Right renal pelvis (tissue), 4 donors: ENCODE measurements around the gene USP24. TPM values are rescaled to one million over a fixed set of nuclear protein-coding genes. Genes with fewer than 3 reads are reported as not detected.

Source experiments
- polyA plus RNA-seq, 4 donors: library from polyadenylated mRNA; unstranded; fragments of 120-200 nt; gene quantifications; one replicate each; pipeline ENCODE4 v1.2.1, GENCODE V29; 2013; ENCODE audit not compliant: insufficient read length in 4 of 4

USP24 gene
- polyA plus RNA-seq, 4 donors: 38.9 to 48.8 (median 43.6) TPM

Other genes starting within 250 kb of the USP24 start
- gene TMEM61, start 234.7 kb downstream of the USP24 start, polyA plus RNA-seq: 1 to 10 TPM; 1.2 to 1.8 (median 1.5) TPM
- 1 to 10 TPM; 4.2 to 5.7 (median 5.2) TPM for gene BSND, start 216.4 kb downstream of the USP24 start, polyA plus RNA-seq
- gene PCSK9, start 175.8 kb downstream of the USP24 start, polyA plus RNA-seq: 1 to 10 TPM; 1.4 to 2.3 (median 1.7) TPM